Osteocyte (in vitro differentiated cells): Measurements from ENCODE around the gene UTP25. TPM values are rescaled to one million over a fixed set of nuclear protein-coding genes. Genes with fewer than 3 reads are reported as not detected.
"Not testable (repeated sequence)": the region's sequence is repeated elsewhere in the genome, so short reads cannot be mapped to it uniquely, and the experiment has no call there.

Experiments
- DNase-seq: peaks from one replicate; pipeline ENCODE4 v3.0.0; 2021; ENCODE audit warnings: mixed read lengths; ENCODE audit not compliant: unreplicated experiment; ENCODE audit errors: extremely low spot score
- H3K27ac Mint-ChIP-seq: one replicate; pipeline ENCODE4 v1.8.0; 2021; ENCODE audit warnings: mild to moderate bottlenecking, mixed read lengths; ENCODE audit not compliant: unreplicated experiment
- H3K27me3 Mint-ChIP-seq: one replicate; pipeline ENCODE4 v1.8.0; 2021; ENCODE audit warnings: mixed read lengths; ENCODE audit not compliant: unreplicated experiment
- H3K36me3 Mint-ChIP-seq: one replicate; pipeline ENCODE4 v1.8.0; 2021; ENCODE audit warnings: mixed read lengths; ENCODE audit not compliant: unreplicated experiment
- H3K4me1 Mint-ChIP-seq: one replicate; pipeline ENCODE4 v1.8.0; 2021; ENCODE audit warnings: mixed read lengths; ENCODE audit not compliant: unreplicated experiment
- H3K4me3 Mint-ChIP-seq: one replicate; pipeline ENCODE4 v1.8.0; 2021; ENCODE audit warnings: mild to moderate bottlenecking, moderate library complexity, mixed read lengths; ENCODE audit not compliant: unreplicated experiment
- H3K9me3 Mint-ChIP-seq: one replicate; pipeline ENCODE4 v1.8.0; 2021; ENCODE audit warnings: mixed read lengths; ENCODE audit not compliant: unreplicated experiment
- total RNA-seq: library from RNA; stranded (reverse); gene quantifications from 2 replicates; pipeline ENCODE4 v1.2.1, GENCODE V29; 2021
- TF ChIP-seq, protein P1 (sequence below): fragments of 200-600 bp; sonication (generic); IDR thresholded peaks from 2 replicates; pipeline ENCODE4 v1.5.0; 2021; ENCODE audit warnings: antibody characterized with exemption, mild to moderate bottlenecking, moderate library complexity

Gene UTP25
- total RNA-seq, 1 donor from 2014 or later, result 7.3 TPM

DNA sequence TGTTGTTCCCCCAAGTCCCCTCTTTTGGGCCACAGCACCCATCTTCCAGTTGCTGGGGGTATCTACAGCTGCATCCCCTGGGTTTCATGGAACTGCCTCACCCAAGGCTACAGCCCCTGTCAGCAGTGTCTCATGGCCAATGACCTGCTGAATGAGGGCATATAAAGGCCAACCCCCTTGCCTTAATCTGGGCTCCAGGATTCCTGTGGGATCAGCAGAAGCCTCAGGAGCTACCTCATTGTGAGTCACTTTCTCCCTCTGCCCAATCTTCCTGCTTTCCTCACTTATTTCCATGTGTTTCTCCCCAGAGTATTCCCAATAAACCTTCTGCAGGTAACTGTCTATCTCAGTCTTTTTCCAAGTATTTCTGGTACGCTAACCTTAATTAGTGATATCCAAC lies 73.0 kb downstream of the UTP25 start:
- Mint-ChIP-seq H3K36me3 (no peaks in the 10 kb centered on the region), H3K27ac (no peak overlapping the region), H3K4me1 (peaks cover under 1% of the 10 kb centered on the region), H3K27me3 (peaks cover 16% of the 10 kb centered on the region), H3K4me3 (no peak overlapping the region), H3K9me3 (no peaks in the 10 kb centered on the region)
- TF ChIP-seq, protein P1, sequence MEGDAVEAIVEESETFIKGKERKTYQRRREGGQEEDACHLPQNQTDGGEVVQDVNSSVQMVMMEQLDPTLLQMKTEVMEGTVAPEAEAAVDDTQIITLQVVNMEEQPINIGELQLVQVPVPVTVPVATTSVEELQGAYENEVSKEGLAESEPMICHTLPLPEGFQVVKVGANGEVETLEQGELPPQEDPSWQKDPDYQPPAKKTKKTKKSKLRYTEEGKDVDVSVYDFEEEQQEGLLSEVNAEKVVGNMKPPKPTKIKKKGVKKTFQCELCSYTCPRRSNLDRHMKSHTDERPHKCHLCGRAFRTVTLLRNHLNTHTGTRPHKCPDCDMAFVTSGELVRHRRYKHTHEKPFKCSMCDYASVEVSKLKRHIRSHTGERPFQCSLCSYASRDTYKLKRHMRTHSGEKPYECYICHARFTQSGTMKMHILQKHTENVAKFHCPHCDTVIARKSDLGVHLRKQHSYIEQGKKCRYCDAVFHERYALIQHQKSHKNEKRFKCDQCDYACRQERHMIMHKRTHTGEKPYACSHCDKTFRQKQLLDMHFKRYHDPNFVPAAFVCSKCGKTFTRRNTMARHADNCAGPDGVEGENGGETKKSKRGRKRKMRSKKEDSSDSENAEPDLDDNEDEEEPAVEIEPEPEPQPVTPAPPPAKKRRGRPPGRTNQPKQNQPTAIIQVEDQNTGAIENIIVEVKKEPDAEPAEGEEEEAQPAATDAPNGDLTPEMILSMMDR, result no peak
- no peak for DNase-seq

DNA sequence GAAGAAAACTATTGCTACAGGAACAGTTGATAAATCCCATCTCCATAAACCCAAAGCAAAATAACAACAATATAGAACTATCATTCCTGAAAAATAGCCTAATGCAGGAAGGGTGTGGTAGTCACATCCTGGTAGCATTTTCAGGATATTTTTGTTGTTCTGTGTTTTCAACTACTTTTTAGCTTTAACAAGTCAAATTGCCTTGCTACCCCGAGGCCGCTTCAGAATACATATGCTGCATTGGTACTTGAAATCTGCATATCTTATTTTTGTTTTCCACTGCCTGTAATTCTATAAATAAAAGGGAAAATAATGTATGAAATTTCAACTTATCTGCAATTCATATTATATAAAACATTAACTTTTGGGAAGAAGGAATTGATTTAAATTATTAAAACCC lies 73.4 kb downstream of the UTP25 start:
- Mint-ChIP-seq H3K27me3 (peaks cover 19% of the 10 kb centered on the region), H3K36me3 (no peaks in the 10 kb centered on the region), H3K4me1 (no peaks in the 10 kb centered on the region), H3K9me3 (no peaks in the 10 kb centered on the region), H3K27ac (no peak overlapping the region), H3K4me3 (no peak overlapping the region)
- no peak for DNase-seq
- TF ChIP-seq, protein P1, result no peak

DNA sequence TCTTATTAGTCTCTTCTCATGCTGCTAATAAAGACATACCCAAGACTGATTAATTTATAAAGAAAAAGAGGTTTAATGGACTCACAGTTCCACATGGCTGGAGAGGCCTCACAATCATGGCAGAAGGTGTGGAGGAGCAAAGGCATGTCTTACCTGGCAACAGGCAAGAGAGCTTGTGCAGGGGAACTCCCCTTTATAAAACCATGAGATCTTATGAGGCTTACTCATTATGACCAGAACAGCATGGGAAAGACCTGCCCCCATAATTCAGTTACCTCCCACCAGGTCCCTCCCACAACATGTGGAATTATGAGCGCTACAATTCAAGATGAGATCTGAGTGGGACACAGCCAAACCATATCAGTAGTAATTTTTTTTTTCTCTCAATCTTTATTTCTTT lies 77.0 kb downstream of the UTP25 start:
- peaks cover 28% of the 10 kb centered on the region for H3K27me3 Mint-ChIP-seq
- not testable (repeated sequence) for H3K4me1 Mint-ChIP-seq, H3K36me3 Mint-ChIP-seq, H3K9me3 Mint-ChIP-seq, H3K4me3 Mint-ChIP-seq, DNase-seq, H3K27ac Mint-ChIP-seq

Other genes with a start within 250 kb of the UTP25 start
- not detected in 2 replicates for gene CAMK1G, start 244.3 kb upstream of the UTP25 start, total RNA-seq
- 2.6 and 4.1 TPM in 2 replicates for gene LAMB3, start 175.5 kb upstream of the UTP25 start, total RNA-seq
- gene G0S2, start 152.6 kb upstream of the UTP25 start, total RNA-seq, result 0.40 TPM in 1 of 2 replicates, not detected in the other
- not detected in 2 replicates for gene HSD11B1, start 123.1 kb upstream of the UTP25 start, total RNA-seq
- gene TRAF3IP3, start 71.9 kb upstream of the UTP25 start, total RNA-seq, result not detected in 2 replicates
- 1.6 TPM in 2 replicates for gene C1orf74, start 43.4 kb upstream of the UTP25 start, total RNA-seq
- gene IRF6, start 21.8 kb upstream of the UTP25 start, total RNA-seq, result 0.13 TPM in 1 of 2 replicates, not detected in the other
- gene SYT14, start 110.2 kb downstream of the UTP25 start, total RNA-seq, result 0.10 and 0.16 TPM in 2 replicates